Measurements from ENCODE around the gene NT5DC1.
A peak's percentile ranks its signal among the peaks of the same experiment; 100 is the strongest.

The NT5DC1 gene

DNA sequence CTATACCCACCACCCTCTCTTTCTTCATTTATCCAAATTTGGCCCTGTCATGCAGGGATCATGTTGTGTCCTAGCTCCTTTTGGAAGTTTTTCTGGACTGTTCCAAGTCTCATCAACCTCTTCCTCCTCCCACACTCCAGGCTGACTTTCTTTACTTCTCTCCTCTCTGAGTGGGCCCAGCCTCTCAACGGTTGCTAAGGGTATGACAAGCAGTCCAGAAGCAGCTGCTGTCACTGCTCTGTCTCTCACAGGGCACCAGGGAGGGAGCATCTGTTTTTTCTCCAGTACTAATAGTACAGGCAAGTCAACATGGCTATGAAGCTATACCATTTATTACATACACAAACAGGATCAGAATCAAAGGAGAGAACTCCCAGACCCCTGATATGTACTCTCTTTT, 8.2 kb downstream of the NT5DC1 start:
- in situ Hi-C loops (cut with MboI; ENCODE audit: low sequenced_read_pairs, unreplicated experiment): no loop called here
- no peak for DNase-seq (ENCODE audit: low spot score)
- TF ChIP-seq, protein P1, sequence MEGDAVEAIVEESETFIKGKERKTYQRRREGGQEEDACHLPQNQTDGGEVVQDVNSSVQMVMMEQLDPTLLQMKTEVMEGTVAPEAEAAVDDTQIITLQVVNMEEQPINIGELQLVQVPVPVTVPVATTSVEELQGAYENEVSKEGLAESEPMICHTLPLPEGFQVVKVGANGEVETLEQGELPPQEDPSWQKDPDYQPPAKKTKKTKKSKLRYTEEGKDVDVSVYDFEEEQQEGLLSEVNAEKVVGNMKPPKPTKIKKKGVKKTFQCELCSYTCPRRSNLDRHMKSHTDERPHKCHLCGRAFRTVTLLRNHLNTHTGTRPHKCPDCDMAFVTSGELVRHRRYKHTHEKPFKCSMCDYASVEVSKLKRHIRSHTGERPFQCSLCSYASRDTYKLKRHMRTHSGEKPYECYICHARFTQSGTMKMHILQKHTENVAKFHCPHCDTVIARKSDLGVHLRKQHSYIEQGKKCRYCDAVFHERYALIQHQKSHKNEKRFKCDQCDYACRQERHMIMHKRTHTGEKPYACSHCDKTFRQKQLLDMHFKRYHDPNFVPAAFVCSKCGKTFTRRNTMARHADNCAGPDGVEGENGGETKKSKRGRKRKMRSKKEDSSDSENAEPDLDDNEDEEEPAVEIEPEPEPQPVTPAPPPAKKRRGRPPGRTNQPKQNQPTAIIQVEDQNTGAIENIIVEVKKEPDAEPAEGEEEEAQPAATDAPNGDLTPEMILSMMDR (IDR thresholded peaks at IDR 0.05; ENCODE audit: borderline replicate concordance, control extremely low read depth, extremely low read depth, insufficient read depth, missing control alignments): no peak

DNA sequence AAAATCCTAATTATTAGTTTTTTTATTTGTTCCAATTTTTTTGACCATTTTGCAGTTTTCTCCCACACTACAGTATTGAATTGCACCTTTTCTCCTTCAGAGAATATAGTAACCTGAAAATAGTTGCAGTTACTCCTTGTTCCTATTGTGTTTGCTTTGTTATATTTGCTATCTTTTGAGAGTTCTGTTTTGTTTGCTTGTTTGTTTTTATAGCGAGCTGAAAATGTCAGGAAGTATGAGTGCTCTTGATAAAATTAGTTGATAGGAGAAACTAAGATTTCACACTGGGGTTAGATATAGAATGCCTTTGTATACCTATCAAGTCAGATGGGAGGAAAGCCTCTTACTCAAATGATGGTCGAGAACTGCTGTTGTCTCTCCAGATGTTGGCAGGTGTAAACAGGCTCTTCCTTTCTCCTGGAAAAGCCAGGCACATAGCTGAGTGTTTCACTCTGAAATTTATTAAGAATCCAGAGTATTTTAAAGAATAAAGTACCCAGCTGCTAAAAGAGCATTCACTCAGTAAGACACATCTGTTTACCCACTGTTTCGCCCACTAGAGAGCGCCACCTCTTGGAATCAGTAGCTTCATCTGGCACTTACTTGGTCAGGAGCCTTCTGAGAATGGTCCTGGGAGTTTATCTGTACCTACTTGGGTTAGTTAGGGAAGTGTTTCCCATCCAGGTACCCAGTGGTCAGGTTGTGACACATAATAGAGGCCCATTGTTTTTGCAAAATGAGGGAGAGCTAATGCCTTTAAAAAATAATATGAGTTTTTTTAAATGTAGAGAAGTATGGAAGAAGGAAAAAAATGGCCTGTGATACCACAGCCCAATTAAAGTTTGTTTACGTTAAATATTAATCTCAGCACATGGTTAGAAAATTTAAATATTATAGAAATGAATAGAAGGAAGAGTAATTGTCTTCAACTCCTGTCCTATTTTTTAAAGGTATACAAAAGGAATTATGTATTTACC, 11.2 kb downstream of the NT5DC1 start:
- TF ChIP-seq, protein P1 (IDR thresholded peaks at IDR 0.05; ENCODE audit: borderline replicate concordance, control extremely low read depth, extremely low read depth, insufficient read depth, missing control alignments): peak; percentile 39
- in situ Hi-C loops (cut with MboI; ENCODE audit: low sequenced_read_pairs, unreplicated experiment): no loop called here
- no peak for DNase-seq (ENCODE audit: low spot score)

DNA sequence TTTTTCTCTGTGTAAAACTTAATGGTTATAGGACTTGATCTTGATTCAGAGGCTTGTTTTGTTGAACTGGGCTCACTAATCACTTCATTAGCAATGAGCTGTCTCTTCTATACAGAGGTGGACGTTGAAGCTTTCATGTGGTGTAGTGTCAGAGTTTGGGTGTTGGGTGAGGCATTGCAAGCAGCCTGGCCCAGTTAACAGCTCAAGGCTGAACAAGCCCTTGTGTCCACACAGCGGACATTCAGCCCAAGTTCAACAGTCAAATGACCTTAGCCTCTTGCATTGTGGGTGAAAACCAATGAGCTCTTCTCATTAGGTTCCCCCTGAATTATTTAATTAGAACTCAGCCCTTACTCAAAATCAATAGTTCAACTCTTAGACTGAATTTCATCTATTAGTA, 12.7 kb downstream of the NT5DC1 start:
- DNase-seq (ENCODE audit: low spot score): no peak
- TF ChIP-seq, protein P1 (IDR thresholded peaks at IDR 0.05; ENCODE audit: borderline replicate concordance, control extremely low read depth, extremely low read depth, insufficient read depth, missing control alignments): no peak
- in situ Hi-C loops (cut with MboI; ENCODE audit: low sequenced_read_pairs, unreplicated experiment): no loop called here

DNA sequence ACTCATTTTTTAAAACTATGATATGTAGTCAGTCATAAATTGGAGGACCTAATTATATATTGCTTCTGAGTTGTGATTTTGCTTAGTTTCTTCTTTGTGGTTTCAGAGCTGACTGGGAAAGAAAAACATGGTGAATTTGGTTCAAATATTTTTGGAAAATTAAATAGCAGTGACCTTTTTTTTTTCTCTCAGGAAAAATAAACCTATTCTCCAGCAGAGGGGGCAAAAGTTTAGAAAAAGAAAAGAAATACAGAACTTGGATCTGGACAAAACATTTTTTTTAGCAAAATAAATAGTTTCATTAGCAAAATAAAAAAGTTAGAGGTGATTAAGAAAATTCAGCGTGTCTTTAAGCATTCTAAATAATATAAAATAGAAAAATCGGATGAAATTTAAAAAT, 15.1 kb downstream of the NT5DC1 start:
- in situ Hi-C loops (cut with MboI; ENCODE audit: low sequenced_read_pairs, unreplicated experiment): no loop called here
- DNase-seq (ENCODE audit: low spot score): no peak
- TF ChIP-seq, protein P1 (IDR thresholded peaks at IDR 0.05; ENCODE audit: borderline replicate concordance, control extremely low read depth, extremely low read depth, insufficient read depth, missing control alignments): no peak

DNA sequence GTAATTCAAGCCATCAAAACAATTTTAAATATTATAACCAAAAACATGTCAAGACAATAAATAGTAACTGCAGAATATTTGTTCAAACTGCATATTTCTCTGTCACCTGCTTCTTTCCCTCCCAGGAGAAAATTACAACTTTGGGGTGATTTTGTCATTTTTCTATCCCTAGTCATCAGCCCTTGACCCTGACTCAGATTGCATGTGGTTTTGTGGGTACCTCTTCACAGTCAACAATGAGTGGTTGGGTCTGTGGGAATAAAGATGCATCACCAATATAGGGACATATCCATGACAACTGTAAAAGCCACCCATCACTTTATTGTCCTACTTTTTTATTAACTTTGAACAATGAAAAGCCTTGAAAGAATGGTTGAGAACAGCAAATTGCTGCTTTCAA, 18.0 kb downstream of the NT5DC1 start:
- in situ Hi-C loops (cut with MboI; ENCODE audit: low sequenced_read_pairs, unreplicated experiment): no loop called here

DNA sequence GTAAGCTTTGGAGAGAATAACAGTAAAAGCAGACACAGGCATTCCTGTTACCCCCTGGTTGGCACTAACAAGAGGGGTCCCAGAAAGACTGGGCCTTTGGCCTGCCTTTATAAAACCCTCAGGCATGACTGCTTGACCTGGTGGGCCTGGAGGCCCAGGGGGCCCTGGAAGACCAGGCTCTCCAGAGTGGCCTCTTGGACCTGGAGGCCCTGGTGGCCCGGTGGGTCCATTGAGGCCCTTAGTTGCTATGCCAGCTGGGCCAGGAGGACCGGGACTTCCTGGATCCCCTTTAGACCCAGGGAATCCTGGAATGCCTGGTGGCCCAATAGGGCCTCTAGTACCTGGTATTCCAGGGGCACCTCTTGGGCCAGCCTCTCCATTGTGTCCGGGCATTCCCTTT, 19.8 kb downstream of the NT5DC1 start:
- TF ChIP-seq, protein P1 (IDR thresholded peaks at IDR 0.05; ENCODE audit: borderline replicate concordance, control extremely low read depth, extremely low read depth, insufficient read depth, missing control alignments): no peak
- in situ Hi-C loops (cut with MboI; ENCODE audit: low sequenced_read_pairs, unreplicated experiment): no loop called here
- DNase-seq (ENCODE audit: low spot score): no peak

More for the DNA sequence above, 18.0 kb downstream of the NT5DC1 start:
- no peak for DNase-seq (ENCODE audit: low spot score)
- TF ChIP-seq, protein P1 (IDR thresholded peaks at IDR 0.05; ENCODE audit: borderline replicate concordance, control extremely low read depth, extremely low read depth, insufficient read depth, missing control alignments): no peak
